AG08396 (cell line): ENCODE data around the gene SYDE2.
"Not testable (repeated sequence)": the region's sequence is repeated elsewhere in the genome, so short reads cannot be mapped to it uniquely, and the experiment has no call there.

Experiments
- DNase-seq: peaks from one replicate; pipeline ENCODE4 v3.0.0; 2012; ENCODE audit warnings: low spot score, mixed read lengths

The SYDE2 gene

DNA sequence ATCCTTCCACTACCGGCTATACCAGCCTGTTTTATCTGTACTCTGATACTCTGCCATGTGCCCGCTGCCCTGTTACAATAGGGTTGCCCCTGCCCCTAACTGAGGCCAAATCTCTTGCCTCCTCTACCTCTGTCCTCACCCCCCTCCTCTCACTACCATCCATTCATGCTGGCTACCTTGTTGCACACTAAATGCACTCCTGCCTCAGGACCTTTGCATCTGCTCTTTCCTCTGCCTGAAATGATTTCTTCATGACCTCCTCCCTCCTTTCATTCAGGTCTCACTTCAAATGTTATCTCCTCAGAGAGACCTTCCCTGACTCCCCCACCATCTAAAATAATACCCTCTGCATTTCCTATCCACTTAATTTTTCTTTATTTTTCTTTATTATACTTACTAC, 7.7 kb upstream of the SYDE2 start:
- DNase-seq, result no peak

DNA sequence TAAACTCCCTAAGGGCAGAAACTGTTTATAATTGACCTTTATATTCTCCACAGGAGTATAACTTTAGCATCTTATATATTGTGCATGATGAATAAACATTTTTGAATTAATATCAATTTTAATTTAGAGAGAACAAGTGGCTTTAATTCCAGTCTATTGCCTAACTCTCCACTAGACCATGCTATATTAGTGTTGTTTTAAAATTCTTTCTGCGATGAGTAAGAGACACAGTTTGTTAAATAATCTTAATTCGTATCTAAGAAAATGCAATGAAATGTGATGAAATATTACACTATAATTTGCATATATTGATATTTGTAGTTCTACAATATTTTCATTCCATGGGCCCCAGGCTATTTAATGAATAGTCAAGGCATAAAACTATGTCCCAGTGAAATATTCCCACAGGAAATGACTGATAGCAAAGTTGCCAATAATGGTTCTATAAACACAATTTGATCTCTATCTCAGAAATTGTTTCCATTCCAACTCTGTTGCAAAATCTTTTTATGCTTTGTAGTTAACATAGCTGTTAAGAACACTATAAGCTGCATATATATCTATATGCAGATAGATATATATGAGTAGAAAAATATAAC, 2.9 kb upstream of the SYDE2 start:
- DNase-seq, result peak; percentile 16

DNA sequence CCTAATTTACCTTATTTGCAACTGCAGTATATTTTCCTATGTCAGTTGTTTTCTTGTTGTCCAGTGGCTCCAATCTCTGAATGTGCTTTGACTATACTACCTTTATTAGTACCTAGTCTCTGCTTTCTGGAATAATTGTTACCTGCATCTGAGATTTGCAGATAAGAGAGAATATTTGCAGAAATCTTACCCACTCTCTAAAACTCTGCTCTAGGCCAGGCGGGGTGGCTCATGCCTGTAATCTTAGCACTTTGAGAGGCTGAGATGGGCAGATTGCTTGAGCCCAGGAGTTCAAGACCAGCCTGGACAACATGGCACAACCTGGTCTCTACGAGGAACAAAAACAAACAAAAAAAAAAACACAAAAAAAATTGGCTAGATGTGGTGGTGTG, 2.0 kb upstream of the SYDE2 start:
- no peak for DNase-seq

DNA sequence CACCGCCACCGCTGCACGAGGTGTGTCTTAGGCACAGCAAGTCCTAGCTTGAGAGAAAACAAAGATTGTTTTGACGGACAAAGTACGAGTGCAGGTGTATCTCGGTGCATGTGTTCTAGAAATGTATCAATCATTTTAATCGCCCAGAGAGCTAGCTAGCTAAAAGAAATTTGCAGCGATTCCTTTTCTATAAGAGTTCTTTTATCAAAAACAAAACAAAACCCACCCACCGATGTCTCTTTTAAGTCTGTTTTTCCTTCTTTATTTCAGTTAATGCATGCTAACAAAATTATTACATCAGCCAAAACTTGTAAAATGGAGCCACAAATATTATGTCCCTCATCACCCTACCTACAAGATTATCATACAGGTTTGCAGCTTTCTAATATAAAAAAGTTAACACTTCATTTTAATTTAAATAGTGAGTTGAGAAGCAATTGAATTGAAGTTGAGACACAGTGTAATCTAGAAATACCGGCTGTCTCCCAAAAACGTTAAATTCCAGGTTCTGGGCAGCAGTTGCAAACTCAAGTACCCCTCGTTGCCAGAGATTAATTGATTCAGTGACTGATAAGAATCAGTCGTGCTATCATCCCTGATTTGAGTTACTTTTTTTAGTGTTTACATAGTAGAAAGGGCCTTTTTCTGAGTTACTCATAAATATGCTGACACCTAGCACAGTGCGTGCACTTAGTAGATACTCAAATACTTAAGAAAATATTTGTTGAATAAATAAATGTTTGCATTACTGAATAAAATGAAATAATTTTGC, 1.5 kb upstream of the SYDE2 start:
- no peak for DNase-seq

DNA sequence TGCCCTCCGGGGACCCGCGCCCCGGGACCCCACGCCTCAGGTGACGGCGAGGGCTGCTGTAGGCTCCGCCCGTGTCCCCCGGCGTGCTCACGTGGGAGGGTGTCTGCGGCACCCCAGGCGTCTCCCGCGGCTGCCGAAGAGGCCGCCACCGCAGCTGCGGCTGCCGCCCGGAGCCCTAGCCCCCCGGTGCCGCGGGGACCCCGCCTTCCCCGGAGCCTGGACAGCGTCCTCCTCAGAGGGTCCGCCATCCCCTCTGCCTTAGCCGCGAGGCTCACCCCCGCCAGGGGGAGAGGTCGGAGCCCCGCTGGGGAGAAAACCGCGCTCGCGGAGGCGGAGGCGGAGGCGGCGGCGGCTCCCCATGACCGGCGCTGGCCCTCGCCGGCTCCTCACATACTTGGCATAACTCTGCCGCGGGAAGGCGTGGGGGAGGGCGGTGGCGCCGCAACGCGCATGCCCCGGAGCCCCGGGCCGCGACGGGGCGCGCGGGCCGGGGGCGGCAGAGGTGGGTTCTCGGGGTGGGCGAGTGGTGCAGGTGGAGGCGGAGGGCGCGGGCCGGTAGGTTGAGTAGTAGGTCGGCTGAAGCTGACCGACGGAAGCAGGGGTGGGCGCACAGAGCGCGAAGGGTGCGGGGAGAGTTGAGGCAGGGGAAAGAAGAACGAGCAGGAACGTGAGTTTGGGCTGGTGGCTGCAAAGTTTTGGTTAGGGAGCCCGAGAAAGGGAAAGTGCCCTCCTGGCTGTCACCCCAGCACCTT, 700 bp upstream of the SYDE2 start:
- peak; percentile 94 for DNase-seq

DNA sequence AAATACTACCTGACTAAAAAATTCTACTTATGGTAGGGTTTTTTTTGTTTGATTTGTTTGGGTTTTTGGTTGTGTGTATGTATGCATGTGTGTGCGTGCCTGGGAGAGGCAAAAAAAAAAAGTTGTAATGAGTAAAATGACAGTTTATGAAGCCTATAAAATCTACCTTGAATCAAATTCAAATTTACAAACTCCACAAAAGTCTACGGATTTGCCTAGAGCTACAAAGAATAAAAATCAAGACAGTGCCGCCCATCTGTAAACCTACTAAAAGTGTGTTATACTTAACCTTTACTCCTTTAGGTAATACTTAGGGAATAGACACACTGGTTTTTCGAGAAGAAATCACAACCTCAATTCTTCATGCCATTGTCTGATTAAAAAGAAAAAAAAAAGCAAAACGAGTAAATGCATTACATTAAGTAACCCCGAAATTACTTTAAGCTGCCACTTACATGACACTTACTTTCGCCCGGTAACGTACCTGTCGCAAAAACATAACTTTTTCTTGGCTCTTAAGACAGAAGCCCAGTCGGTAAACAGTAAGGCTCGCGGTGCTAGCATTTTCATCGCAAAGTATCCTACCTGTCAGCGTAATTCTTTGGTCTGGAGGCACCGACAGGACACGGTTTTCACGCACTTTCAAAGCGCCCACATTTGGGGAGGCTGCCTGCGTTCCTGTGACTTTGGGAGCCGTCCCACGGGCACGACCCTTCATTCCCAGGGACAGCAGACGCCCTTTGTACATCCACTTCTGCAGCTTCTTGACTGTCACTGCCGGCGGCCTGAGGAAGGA, 951 bp downstream of the SYDE2 start:
- no peak for DNase-seq

DNA sequence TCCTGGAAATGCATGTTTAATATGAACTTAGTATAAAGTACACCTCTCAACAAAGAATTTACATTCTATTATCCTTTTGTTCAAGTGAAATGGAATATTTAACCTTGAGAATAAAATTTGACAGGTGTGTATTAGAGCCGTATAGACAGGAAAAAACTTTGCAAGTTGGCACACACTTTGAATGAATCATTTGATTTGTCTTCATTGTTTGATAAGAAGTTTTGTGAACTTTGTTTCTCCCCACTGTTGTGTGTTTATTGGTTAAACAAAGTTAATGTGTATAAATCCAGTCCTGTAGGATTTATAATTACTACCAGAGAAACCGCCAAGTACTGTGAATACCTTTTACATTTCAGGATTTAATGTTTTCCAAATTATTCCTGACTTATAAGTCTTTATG, 2.0 kb downstream of the SYDE2 start:
- no peak for DNase-seq

DNA sequence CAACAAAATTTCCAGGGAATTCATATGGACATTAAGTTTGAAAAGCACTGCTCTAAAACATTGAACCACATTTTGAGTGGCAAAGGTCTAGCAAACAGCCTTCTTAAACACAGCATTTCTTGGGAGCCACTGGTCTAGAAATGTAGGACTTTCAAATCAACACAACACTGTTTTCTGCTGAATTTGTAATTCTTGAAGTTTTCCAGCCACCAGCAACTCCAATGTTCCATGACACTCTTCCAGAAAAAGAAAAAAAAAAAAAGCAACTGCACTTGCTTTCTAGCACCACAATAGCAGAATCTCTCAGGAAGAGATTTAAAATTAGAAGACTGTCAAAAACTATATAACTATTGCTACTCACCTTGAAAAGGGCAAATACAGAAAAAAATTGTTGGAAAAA, 4.5 kb downstream of the SYDE2 start:
- no peak for DNase-seq

DNA sequence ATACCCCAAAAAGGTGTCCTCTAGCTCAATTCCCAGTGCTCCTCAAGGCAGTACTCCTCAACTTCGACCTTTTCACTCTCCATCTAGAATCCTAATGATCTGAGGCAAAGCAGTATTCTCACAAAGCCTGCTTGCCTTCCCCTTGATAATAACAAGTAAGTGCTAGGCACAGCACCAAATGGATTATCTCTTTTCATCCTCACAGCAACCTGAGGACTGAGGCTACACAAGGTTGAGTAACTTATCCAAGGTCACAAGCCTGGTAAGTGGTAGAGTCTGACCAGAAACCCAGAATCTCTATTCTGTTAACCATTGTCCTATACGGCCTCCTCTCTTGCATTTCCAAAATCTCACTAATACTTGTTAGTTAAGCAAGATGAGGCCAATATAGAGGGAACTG, 5.1 kb downstream of the SYDE2 start:
- DNase-seq, result no peak

DNA sequence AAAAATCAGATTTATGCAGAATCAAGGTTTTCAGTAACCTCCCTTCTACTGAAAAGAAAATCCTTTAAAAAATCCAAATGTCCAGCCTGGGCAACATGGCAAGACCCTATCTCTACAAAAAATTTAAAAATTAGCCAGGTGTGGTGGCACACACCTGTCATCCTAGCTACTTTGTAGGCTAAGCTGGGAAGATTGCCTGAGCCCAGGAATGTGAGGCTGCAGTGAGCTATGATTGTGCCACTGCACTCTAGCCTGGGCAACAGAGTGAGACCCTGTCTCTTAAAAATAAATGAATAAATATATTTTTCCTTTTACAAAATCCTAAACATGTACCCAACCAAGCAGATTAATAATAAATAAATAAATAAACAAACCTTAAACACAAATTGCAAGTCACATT, 8.7 kb downstream of the SYDE2 start:
- DNase-seq, result not testable (repeated sequence)

DNA sequence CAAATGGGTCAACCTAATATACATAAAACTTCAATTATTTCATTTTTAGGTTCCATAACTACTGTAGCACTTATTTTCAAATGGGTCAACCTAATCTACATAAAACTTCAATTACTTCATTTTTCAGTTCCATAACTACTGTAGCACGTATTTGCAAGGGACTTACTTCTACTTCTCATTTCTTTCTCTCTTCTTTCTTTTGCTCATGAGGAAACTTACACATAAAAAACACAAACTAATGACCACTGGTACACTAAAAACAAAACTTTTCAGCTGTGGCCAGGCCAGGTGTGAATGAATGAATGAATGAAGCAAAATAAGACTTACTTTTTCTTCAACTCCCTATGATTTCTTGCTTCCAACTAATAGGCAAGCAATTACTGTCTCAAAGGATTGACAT, 11.7 kb downstream of the SYDE2 start:
- DNase-seq, result no peak

DNA sequence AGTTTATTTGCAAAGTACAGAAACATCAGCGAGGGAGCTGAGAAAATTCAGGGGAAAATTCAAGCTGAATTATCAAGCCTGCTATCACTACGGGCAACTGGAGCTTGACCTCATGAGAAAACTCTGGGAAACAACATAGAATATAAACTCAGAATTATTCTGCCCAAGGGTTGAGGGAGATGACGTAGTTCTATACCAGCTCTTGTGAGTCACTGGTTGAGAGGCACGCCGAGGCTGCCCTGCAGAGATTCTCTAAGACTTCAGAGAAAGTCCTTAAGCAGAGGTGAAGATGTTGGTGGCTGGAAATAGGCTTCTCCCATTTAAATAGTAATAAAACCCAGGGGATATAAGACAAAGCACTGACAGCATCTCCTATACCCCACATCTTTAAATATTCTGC, 12.3 kb downstream of the SYDE2 start:
- no peak for DNase-seq

DNA sequence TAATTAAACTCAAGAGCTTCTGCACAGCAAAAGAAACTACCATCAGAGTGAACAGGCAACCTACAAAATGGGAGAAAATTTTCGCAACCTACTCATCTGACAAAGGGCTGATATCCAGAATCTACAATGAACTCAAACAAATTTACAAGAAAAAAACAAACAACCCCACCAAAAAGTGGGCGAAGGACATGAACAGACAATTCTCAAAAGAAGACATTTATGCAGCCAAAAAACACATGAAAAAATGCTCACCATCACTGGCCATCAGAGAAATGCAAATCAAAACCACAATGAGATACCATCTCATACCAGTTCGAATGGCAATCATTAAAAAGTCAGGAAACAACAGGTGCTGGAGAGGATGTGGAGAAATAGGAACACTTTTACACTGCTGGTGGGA, 13.8 kb downstream of the SYDE2 start:
- DNase-seq, result not testable (repeated sequence)

DNA sequence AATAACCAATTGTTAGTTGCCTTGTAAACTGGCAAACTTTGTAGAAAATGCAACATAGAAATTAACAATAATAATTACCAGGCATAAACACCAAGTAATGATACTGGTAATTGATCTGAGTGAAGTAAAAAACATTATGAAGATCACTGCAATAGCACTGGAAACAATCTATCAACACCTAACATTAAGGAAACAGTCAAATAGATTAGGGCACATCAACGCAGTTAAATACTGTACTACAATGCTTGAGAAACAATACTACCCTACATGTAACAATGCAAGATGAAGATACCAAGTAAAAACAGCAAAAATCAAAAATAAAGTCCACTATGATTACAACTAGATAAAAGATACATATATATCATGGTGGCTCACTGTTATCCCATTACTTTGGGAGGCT, 16.6 kb downstream of the SYDE2 start:
- DNase-seq, result no peak

DNA sequence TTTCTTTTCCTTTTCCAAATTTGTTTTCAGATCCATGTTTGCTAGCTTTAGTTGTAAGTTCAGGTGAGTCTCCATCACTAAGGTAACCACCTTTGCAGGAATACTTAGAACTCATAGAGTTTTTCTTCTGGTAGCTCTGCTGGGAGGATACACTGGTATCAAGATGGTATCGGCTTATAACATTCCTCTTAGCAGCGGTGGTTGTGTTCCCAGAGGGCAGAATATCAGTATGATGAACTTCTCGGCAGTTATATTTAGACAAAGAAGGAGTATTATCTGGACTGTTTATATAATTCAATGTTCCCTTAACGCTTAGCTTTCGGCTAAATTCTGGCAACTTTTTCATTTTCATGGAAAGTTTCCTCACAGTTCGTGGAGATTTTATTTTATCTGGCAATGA, 18.1 kb downstream of the SYDE2 start:
- no peak for DNase-seq

DNA sequence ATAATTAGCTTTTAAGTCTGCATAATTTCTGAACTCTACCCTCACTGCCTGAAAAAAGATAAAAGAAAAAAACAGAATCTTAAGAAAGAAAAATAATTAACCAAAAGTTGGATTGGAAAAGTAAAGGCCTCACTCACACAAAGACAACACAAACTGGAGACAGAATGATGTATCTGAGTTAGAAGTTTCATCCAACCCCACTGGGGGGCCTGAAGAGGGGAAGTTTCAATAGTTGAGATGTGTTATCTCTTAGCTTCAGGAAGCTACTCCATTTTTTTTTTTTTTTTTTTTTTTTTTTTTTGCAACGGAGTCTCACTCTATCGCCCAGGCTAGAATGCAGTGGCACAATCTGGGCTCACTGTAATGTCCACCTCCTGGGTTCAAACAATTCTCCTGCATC, 19.9 kb downstream of the SYDE2 start:
- no peak for DNase-seq

DNA sequence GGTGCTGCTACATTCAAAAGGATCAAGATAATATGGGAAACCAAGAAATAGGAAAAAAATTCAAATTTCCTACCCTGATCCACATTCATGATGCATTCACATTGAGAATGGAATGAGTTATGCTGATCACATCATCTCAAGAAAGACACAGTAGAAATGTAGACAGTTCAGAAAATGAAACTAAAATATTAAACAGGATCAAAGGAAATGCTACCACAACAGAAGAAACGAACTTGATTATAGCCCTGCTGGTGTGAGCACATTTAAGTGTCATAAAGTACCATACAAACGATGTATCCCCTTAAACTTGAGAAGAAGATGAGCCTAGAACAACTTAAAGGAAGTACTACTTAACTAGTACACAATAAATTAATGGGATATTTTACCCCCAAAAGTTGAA, 21.3 kb downstream of the SYDE2 start:
- no peak for DNase-seq

DNA sequence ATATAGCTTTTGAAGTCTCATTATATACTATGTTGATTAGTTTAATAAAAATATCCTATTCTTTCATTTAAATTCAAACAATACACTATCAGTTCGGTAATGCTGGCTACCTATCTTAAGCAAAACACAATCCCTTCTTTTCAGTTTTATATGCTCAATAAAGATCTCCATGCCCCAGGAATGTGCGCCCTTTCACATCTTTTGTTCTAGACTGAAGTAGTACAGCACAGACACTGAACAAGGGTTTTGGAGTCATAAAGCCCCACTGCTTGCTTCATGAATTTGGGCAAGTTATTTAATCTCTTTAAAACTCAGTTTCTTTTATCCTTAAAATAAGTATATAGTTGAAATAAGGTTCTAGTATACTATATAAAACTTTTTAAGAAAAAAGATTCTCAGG, 22.4 kb downstream of the SYDE2 start:
- no peak for DNase-seq

DNA sequence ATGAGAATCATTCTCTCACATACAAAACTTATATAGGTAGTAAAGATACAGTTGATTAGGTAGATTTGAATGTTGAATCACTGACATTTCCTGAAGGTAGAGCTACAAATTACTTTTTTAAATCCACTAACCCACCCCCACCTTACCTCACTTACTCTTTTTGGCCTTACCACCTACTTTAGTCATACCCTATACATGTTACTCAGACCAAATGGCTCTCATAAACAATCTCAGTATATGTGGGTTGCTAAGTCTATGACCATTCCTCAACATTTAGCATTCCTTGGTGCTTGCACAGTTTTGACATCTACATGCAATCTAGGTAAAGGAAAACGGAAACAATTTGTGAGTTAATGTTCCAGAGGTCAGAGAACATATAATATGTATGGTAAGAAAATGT, 26.3 kb downstream of the SYDE2 start:
- DNase-seq, result no peak

DNA sequence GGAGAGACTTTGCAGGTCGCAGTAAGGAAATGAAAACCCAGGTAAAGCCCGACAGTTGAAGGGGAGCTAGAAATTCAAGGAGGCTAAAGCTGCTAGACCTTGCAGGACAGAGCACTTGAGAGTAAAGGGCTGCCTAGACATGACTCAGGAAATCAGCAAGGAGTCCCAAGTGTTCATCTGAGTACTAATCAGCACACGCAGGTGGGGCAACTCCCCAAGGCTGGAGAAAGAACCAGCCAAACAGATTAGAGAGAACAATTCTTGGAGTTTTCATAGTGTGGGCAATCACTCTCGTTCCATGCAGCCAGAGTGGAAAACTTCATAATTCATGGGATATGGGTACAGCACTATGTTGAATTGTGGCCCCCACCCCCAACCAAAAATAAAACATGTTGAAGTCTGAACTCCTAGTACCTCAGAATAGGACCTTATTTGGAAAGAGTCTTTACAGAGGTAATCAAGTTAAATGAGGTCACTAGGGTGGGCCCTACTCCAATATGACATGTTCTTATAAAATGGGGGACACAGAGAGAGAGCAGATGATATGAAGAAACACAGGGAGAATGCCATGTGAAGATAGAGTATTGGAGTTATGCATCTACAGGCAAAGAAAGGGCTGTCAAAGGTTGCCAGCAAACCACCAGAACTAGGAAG, 28.0 kb downstream of the SYDE2 start:
- no peak for DNase-seq

DNA sequence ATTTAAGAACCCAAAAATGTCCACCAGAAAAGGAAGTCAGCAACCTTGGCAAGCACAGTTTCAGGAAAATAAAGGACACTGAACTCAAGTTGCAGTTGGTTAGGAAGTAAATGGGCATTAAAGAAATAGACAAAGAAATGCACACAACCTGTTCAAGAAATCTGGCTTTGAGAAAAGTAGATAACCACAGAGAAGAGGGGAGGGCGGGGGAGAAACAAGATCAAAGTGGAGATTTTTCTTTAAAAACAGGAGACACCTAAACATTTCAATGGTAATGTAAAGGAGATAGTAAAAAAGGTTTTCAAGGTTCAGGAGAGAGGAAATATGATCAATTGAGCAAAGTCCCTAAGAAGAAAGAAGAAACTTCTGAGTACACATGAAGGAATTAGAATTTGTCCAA, 29.1 kb downstream of the SYDE2 start:
- no peak for DNase-seq

DNA sequence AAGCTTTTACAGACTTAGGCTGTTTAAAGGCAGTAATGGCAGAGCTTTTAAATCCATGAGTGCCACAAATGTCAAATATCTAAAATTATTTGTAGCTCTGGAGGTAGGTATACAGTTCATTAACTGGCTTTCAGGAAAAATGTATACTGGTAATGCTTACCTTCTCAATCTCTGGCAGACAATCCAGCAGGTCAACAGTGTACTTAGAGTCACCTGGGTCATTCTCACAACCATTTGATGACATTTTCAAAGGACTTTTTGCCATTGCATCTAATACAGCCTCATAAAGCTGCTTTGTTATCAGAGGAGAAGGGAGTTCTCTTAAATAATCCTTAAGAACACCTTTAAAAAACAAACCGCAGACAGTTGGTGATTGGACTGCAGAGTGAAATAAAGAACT, 31.9 kb downstream of the SYDE2 start:
- DNase-seq, result no peak
